Measurements from ENCODE around the gene ADIRF. TPM values are rescaled to one million over a fixed set of nuclear protein-coding genes. Genes with fewer than 3 reads are reported as not detected.
A peak's percentile ranks its signal among the peaks of the same experiment; 100 is the strongest.

Gene ADIRF
- total RNA-seq, 1 experiment from 2014 or later, result not detected

DNA sequence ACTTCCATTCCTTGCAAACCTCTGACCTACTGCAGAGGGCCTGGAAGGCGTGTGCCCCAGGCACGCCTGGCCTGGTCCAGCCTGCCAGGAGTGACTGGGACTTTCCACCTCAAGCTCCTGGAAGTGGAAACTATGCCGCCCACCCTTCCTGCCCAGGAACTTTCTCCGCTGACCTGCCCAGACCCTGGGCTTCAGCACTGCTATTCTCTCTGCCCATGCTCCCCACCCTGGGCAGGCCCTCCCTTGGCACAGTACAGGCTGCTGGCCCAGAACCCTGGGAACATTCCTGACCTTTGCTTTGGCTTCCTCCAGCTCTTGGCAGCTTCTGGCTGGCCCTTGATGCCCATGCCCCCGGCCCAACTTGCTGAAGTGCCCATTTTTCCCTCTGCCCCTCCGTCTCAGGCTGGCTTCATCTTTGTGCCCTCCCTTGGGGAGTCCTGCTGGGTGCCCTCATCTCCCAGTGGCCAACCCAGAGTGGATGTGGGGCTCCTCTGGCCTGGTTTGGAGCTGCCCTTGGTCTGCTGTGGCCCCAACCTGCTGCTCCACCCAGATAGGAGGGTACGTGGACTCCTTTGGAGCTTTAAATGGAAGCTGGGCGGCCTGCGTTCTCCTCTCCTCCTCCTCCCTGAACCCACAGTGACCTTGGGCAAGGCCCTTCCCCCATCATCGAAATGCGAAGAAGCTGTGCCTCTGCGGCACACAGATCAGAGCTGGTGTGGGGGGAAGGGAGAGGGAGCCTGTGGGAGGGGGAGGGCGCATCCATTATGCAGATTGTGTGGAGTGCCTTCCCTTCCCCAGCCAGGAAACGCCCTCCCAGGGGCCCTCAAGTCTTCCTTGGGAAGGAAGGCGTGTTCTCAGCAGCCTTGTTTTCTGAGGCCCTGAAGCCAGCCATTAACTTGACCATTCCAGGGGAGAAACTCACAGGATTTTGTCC is 14.3 kb upstream of the ADIRF start:
- Histone ChIP-seq H3K36me3 (ENCODE audit: insufficient read depth, low read length, poor library complexity, severe bottlenecking) (no peaks in the 10 kb centered on the region), H3K27ac (ENCODE audit: low read depth, low read length, poor library complexity, severe bottlenecking) (peak overlapping the region; percentile 75), H3K9me3 (ENCODE audit: low read depth, low read length, poor library complexity, severe bottlenecking) (no peaks in the 10 kb centered on the region), H3K4me1 (ENCODE audit: insufficient read depth, low read length, poor library complexity, severe bottlenecking) (peaks cover 25% of the 10 kb centered on the region), H3K4me3 (ENCODE audit: low read depth, low read length, poor library complexity, severe bottlenecking) (no peak overlapping the region), H3K27me3 (replicated peaks; ENCODE audit: insufficient read depth, low read depth, low read length, poor library complexity) (no peaks in the 10 kb centered on the region)
- ChIA-PET POLR2A (ENCODE audit: low non-redundant PET) (no interaction called here), CTCF (interaction anchor here (0.6 kb wide), 1 partner anchor 12 kb away, joined by 7 read pairs; no protein-coding TSS in a partner anchor)
- peak; percentile 71 for DNase-seq (ENCODE audit: low spot score)
- intact Hi-C loops (cut with micrococcal nuclease; ENCODE audit: unreplicated experiment), result no loop called here
- no TSS peak for BruUV-seq (replicated peaks)
- no peak for TF ChIP-seq EZH2 (IDR thresholded peaks at IDR 0.05; ENCODE audit: borderline replicate concordance, low read depth, low read length, poor library complexity, severe bottlenecking)
- TF ChIP-seq, protein P1, sequence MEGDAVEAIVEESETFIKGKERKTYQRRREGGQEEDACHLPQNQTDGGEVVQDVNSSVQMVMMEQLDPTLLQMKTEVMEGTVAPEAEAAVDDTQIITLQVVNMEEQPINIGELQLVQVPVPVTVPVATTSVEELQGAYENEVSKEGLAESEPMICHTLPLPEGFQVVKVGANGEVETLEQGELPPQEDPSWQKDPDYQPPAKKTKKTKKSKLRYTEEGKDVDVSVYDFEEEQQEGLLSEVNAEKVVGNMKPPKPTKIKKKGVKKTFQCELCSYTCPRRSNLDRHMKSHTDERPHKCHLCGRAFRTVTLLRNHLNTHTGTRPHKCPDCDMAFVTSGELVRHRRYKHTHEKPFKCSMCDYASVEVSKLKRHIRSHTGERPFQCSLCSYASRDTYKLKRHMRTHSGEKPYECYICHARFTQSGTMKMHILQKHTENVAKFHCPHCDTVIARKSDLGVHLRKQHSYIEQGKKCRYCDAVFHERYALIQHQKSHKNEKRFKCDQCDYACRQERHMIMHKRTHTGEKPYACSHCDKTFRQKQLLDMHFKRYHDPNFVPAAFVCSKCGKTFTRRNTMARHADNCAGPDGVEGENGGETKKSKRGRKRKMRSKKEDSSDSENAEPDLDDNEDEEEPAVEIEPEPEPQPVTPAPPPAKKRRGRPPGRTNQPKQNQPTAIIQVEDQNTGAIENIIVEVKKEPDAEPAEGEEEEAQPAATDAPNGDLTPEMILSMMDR (conservative IDR thresholded peaks at IDR 0.05; ENCODE audit: low read depth, low read length), result no peak

DNA sequence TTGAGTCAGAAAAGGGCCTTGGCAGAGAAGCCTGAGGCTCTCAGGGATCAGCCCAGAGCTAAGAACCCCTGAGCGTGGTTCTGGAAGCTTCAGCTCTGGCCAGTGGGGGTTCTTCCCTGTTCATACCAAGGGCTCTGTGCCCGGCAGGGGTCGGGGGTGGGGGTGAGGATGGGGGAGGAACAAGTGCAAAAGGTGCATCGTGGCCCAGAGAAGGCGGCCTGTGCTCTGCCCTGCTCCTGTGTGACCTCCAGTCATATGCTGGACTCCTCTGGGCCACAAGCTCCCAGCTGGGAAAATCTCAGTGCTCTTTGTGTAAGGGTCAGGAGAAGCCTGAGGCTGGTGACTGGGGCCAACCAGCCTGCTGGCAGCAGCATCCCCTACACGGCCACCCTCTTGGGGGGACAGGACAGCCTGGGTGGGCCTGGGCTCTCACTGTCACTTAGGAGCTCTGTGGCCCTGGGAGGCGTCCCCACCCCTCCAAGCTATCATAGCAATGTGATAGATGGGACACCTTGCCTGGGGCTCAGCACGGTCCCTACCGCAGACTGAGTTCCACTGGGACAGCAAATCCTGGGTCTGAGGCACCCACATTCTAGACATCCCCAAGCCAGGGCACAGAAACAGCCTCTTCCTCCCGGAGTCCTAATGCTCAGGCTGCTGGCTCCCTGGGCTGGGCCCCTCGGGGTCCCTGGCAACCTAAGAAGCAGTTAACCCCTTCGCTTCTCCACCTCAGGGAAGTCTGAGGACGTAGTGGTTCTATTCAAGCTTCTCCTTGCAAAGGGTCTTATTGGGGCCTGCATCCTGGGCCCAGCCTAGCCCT is 13.4 kb upstream of the ADIRF start:
- H3K36me3 ChIP-seq (ENCODE audit: insufficient read depth, low read length, poor library complexity, severe bottlenecking), result no peaks in the 10 kb centered on the region
- H3K27ac ChIP-seq (ENCODE audit: low read depth, low read length, poor library complexity, severe bottlenecking), result peak overlapping the region; percentile 75
- POLR2A ChIA-PET (ENCODE audit: low non-redundant PET), result no interaction called here
- intact Hi-C loops (cut with micrococcal nuclease; ENCODE audit: unreplicated experiment), result no loop called here
- no peaks in the 10 kb centered on the region for H3K9me3 ChIP-seq (ENCODE audit: low read depth, low read length, poor library complexity, severe bottlenecking)
- H3K4me1 ChIP-seq (ENCODE audit: insufficient read depth, low read length, poor library complexity, severe bottlenecking), result peaks cover 25% of the 10 kb centered on the region
- CTCF ChIA-PET, result interaction anchor here (0.6 kb wide), 1 partner anchor 11 kb away, joined by 7 read pairs; no protein-coding TSS in a partner anchor
- TF ChIP-seq, protein P1 (conservative IDR thresholded peaks at IDR 0.05; ENCODE audit: low read depth, low read length), result no peak
- no peak for TF ChIP-seq EZH2 (IDR thresholded peaks at IDR 0.05; ENCODE audit: borderline replicate concordance, low read depth, low read length, poor library complexity, severe bottlenecking)
- DNase-seq (ENCODE audit: low spot score), result no peak
- BruUV-seq (replicated peaks), result no TSS peak
- H3K4me3 ChIP-seq (ENCODE audit: low read depth, low read length, poor library complexity, severe bottlenecking), result no peak overlapping the region
- H3K27me3 ChIP-seq (replicated peaks; ENCODE audit: insufficient read depth, low read depth, low read length, poor library complexity), result no peaks in the 10 kb centered on the region

DNA sequence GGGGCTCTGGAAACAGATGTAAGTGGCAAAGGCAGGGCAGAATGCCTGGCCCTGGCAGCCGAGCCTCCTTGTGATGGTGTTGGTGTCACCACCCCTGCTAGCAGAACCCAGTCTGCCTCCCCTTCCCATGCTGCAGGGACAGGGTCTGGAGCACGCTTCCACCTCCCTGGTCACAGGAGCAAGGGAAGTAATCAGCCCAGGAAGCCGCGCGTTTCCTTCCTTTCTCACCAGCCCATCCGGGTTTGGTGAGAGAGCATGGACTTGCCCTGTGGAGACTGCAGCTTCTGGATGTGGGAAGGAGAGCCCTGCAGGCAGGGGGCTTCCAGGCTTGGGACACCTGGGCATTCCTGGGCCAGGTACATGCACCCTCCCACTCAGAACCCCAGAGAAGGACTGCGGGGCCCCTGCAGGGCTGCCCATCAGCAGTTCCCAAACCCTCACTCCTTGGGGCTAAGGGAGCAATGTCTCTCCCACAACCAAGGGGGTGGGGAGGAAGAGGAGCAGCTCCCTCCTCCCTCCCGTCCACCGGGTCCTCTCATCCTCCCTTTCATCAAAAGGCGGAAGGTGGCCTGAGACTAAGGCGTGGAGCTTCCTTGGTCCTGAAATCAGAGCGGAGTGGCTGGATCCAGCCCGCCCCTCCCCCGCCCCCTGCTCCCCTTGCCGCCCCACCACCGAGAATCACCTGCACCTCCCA is 12.6 kb upstream of the ADIRF start:
- POLR2A ChIA-PET (ENCODE audit: low non-redundant PET), result no interaction called here
- DNase-seq (ENCODE audit: low spot score), result no peak
- no peaks in the 10 kb centered on the region for H3K36me3 ChIP-seq (ENCODE audit: insufficient read depth, low read length, poor library complexity, severe bottlenecking)
- H3K4me1 ChIP-seq (ENCODE audit: insufficient read depth, low read length, poor library complexity, severe bottlenecking), result peaks cover 25% of the 10 kb centered on the region
- no peaks in the 10 kb centered on the region for H3K27me3 ChIP-seq (replicated peaks; ENCODE audit: insufficient read depth, low read depth, low read length, poor library complexity)
- H3K27ac ChIP-seq (ENCODE audit: low read depth, low read length, poor library complexity, severe bottlenecking), result peak overlapping the region; percentile 75
- TF ChIP-seq EZH2 (IDR thresholded peaks at IDR 0.05; ENCODE audit: borderline replicate concordance, low read depth, low read length, poor library complexity, severe bottlenecking), result no peak
- TF ChIP-seq, protein P1 (conservative IDR thresholded peaks at IDR 0.05; ENCODE audit: low read depth, low read length), result no peak
- intact Hi-C loops (cut with micrococcal nuclease; ENCODE audit: unreplicated experiment), result no loop called here
- CTCF ChIA-PET, result no interaction called here
- no TSS peak for BruUV-seq (replicated peaks)
- H3K4me3 ChIP-seq (ENCODE audit: low read depth, low read length, poor library complexity, severe bottlenecking), result no peak overlapping the region
- no peaks in the 10 kb centered on the region for H3K9me3 ChIP-seq (ENCODE audit: low read depth, low read length, poor library complexity, severe bottlenecking)

Data from A673 (cell line).